Measurements from ENCODE around the gene GP5. TPM values are rescaled to one million over a fixed set of nuclear protein-coding genes. Genes with fewer than 3 reads are reported as not detected.

GP5 gene
- total and polyA plus RNA-seq, 2 donors (not counting 1 experiment from before 2014, with no cell fraction given): 0.01 to 0.15 TPM

GRCh38 chr3:194365978-194366490 lies 33.0 kb downstream of the GP5 start:
- 90% methylated on average over 10 of the region's 12 CpGs for whole genome bisulfite sequencing (ENCODE audit: insufficient coverage)
- Histone ChIP-seq H3K4me2 (replicated peaks; ENCODE audit: low read depth, low read length, poor library complexity, severe bottlenecking) (no peak overlapping the region), H3K79me2 (ENCODE audit: control insufficient read depth, insufficient read depth, low read length) (no peaks in the 10 kb centered on the region), H3K9me3 (ENCODE audit: control extremely low read depth in 1 of 3, control insufficient read depth in 2 of 3, insufficient read depth in 1 of 3, low read length in 2 of 3) (no peaks in the 10 kb centered on the region), H3K27ac (ENCODE audit: low read length in 2 of 2) (no peak overlapping the region), H3K36me3 (replicated peaks in 1 of 2; ENCODE audit: control extremely low read depth in 1 of 2, control insufficient read depth in 1 of 2, extremely low read depth in 1 of 2, insufficient read depth in 2 of 2, low read length in 1 of 2) (no peaks in the 10 kb centered on the region), H3K4me3 (ENCODE audit: control extremely low read depth in 1 of 5, extremely low read depth in 1 of 5, insufficient read depth in 1 of 5, low read depth in 2 of 5, low read length in 4 of 5) (no peak overlapping the region), H2AFZ (ENCODE audit: insufficient read depth, low read depth, low read length, poor library complexity, severe bottlenecking) (no peak overlapping the region), H3K4me1 (ENCODE audit: control insufficient read depth in 2 of 2, insufficient read depth in 2 of 2, low read length in 2 of 2) (no peaks in the 10 kb centered on the region), H3K27me3 (replicated peaks in 1 of 4; ENCODE audit: control extremely low read depth in 1 of 4, control insufficient read depth in 3 of 4, insufficient read depth in 4 of 4, low read length in 3 of 4) (peaks cover 0 to 25% (median 5%) of the 10 kb centered on the region in 4 experiments), H4K20me1 (ENCODE audit: control insufficient read depth, insufficient read depth, low read length, poor library complexity, severe bottlenecking) (no peaks in the 10 kb centered on the region), H3K9ac (ENCODE audit: low read length) (no peak overlapping the region)
- no peak for TF ChIP-seq EZH2 (IDR thresholded peaks at IDR 0.05; ENCODE audit: borderline replicate concordance, insufficient read depth, low read depth, low read length, poor library complexity, severe bottlenecking)
- TF ChIP-seq, protein P1, sequence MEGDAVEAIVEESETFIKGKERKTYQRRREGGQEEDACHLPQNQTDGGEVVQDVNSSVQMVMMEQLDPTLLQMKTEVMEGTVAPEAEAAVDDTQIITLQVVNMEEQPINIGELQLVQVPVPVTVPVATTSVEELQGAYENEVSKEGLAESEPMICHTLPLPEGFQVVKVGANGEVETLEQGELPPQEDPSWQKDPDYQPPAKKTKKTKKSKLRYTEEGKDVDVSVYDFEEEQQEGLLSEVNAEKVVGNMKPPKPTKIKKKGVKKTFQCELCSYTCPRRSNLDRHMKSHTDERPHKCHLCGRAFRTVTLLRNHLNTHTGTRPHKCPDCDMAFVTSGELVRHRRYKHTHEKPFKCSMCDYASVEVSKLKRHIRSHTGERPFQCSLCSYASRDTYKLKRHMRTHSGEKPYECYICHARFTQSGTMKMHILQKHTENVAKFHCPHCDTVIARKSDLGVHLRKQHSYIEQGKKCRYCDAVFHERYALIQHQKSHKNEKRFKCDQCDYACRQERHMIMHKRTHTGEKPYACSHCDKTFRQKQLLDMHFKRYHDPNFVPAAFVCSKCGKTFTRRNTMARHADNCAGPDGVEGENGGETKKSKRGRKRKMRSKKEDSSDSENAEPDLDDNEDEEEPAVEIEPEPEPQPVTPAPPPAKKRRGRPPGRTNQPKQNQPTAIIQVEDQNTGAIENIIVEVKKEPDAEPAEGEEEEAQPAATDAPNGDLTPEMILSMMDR (IDR thresholded peaks at IDR 0.05): no peak
- ChIA-PET CTCF (no interaction called here), POLR2A (no interaction called here)
- intact Hi-C loops (cut with micrococcal nuclease): no loop called here
- H3K27ac Mint-ChIP-seq: no peak overlapping the region
- DNase-seq (no peak), ATAC-seq (ENCODE audit: low read depth) (no peak)
- peaks cover 36% of the 10 kb centered on the region for H3K27me3 Mint-ChIP-seq
- H3K9me3 Mint-ChIP-seq (ENCODE audit: insufficient read depth): no peaks in the 10 kb centered on the region
- H3K4me3 Mint-ChIP-seq: no peak overlapping the region
- H3K4me1 Mint-ChIP-seq: no peaks in the 10 kb centered on the region

DNA sequence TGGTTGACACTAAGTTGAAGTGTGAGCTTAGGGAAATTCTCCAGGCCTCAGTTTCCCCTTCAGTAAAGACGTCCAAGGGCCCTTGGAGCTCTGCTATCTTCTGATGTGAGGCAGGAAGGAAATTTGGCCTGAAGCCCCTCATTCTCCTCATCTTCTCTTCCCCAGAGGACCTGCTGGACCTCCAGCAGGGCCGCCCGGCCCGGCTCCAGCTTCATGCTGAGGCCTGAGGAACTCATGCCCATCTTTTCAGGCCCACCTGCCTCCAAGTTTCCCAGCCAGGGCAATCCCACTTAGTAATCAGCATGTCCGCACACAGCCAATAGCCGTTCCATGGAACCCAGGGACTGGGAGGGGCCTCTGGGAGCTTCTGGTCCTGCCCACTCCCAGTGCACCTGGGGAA lies 33.5 kb downstream of the GP5 start:
- Histone ChIP-seq H3K36me3 (replicated peaks in 1 of 2; ENCODE audit: control extremely low read depth in 1 of 2, control insufficient read depth in 1 of 2, extremely low read depth in 1 of 2, insufficient read depth in 2 of 2, low read length in 1 of 2) (no peaks in the 10 kb centered on the region), H3K4me1 (ENCODE audit: control insufficient read depth in 2 of 2, insufficient read depth in 2 of 2, low read length in 2 of 2) (no peaks in the 10 kb centered on the region), H3K9me3 (ENCODE audit: control extremely low read depth in 1 of 3, control insufficient read depth in 2 of 3, insufficient read depth in 1 of 3, low read length in 2 of 3) (no peaks in the 10 kb centered on the region), H2AFZ (ENCODE audit: insufficient read depth, low read depth, low read length, poor library complexity, severe bottlenecking) (no peak overlapping the region), H3K27me3 (replicated peaks in 1 of 4; ENCODE audit: control extremely low read depth in 1 of 4, control insufficient read depth in 3 of 4, insufficient read depth in 4 of 4, low read length in 3 of 4) (peaks cover 0 to 22% (median 5%) of the 10 kb centered on the region in 4 experiments), H3K9ac (ENCODE audit: low read length) (no peak overlapping the region), H3K4me2 (replicated peaks; ENCODE audit: low read depth, low read length, poor library complexity, severe bottlenecking) (no peak overlapping the region), H4K20me1 (ENCODE audit: control insufficient read depth, insufficient read depth, low read length, poor library complexity, severe bottlenecking) (no peaks in the 10 kb centered on the region), H3K27ac (ENCODE audit: low read length in 2 of 2) (no peak overlapping the region), H3K4me3 (ENCODE audit: control extremely low read depth in 1 of 5, extremely low read depth in 1 of 5, insufficient read depth in 1 of 5, low read depth in 2 of 5, low read length in 4 of 5) (no peak overlapping the region), H3K79me2 (ENCODE audit: control insufficient read depth, insufficient read depth, low read length) (no peaks in the 10 kb centered on the region)
- DNase-seq (no peak), ATAC-seq (ENCODE audit: low read depth) (no peak)
- intact Hi-C loops (cut with micrococcal nuclease): no loop called here
- peaks cover 33% of the 10 kb centered on the region for H3K27me3 Mint-ChIP-seq
- CTCF ChIA-PET: interaction anchor here (1.3 kb wide), 1 partner anchor 20 kb away, joined by 4 read pairs; no protein-coding TSS in a partner anchor
- 98% methylated on average over 5 of the region's 6 CpGs for WGBS (ENCODE audit: insufficient coverage)
- TF ChIP-seq, protein P1 (IDR thresholded peaks at IDR 0.05): no peak
- TF ChIP-seq EZH2 (IDR thresholded peaks at IDR 0.05; ENCODE audit: borderline replicate concordance, insufficient read depth, low read depth, low read length, poor library complexity, severe bottlenecking): no peak
- POLR2A ChIA-PET: no interaction called here
- H3K9me3 Mint-ChIP-seq (ENCODE audit: insufficient read depth): no peaks in the 10 kb centered on the region
- no peak overlapping the region for H3K27ac Mint-ChIP-seq
- no peak overlapping the region for H3K4me3 Mint-ChIP-seq
- H3K4me1 Mint-ChIP-seq: no peaks in the 10 kb centered on the region
